Small intestine (tissue), 7 donors: ENCODE measurements around the gene SPAG16. TPM values are rescaled to one million over a fixed set of nuclear protein-coding genes. Genes with fewer than 3 reads are reported as not detected.

Experiments
- DNase-seq, 2 donors: peaks; one replicate each; pipeline versions ENCODE4 v3.0.0 to v3.0.0-alpha.2; 2013
- FAIRE-seq: peaks from 2 replicates; lab custom pipeline; 2012; peaks lifted over from hg19 to GRCh38; lab: Jason Lieb, UNC
- H3K27ac ChIP-seq, 3 donors: one replicate each; pipeline ENCODE4 v1.5.1; 2013; ENCODE audit warnings: low read length in 2 of 3, mild to moderate bottlenecking in 2 of 3, control low read depth in 1 of 3, inconsistent platforms in 1 of 3, low read depth in 1 of 3, moderate library complexity in 1 of 3
- H3K27me3 ChIP-seq, 3 donors: one replicate each; pipeline ENCODE4 v1.6.1; 2013; ENCODE audit warnings: low read length in 3 of 3, inconsistent platforms in 1 of 3; ENCODE audit not compliant: control insufficient read depth in 3 of 3, insufficient read depth in 3 of 3
- H3K36me3 ChIP-seq, 3 donors: one replicate each; pipeline ENCODE4 v1.6.1; 2013; ENCODE audit warnings: low read length in 3 of 3, inconsistent platforms in 1 of 3, low read depth in 1 of 3, mild to moderate bottlenecking in 1 of 3, moderate library complexity in 1 of 3; ENCODE audit not compliant: control insufficient read depth in 3 of 3, insufficient read depth in 2 of 3
- H3K4me1 ChIP-seq, 3 donors: one replicate each; pipeline ENCODE4 v1.6.1; 2013; ENCODE audit warnings: low read length in 2 of 3, inconsistent platforms in 1 of 3, low read depth in 1 of 3, mild to moderate bottlenecking in 1 of 3, moderate library complexity in 1 of 3; ENCODE audit not compliant: control insufficient read depth in 3 of 3, insufficient read depth in 2 of 3
- H3K4me3 ChIP-seq, 3 donors: one replicate each; pipeline ENCODE4 v1.5.1; 2013; ENCODE audit warnings: low read length in 3 of 3, control low read depth in 1 of 3, inconsistent platforms in 1 of 3, low read depth in 1 of 3, mild to moderate bottlenecking in 1 of 3, moderate library complexity in 1 of 3
- H3K9me3 ChIP-seq, 2 donors: one replicate each; pipeline ENCODE4 v1.6.1; 2013; ENCODE audit warnings: low read depth in 1 of 2, low read length in 1 of 2; ENCODE audit not compliant: control insufficient read depth in 2 of 2, insufficient read depth in 1 of 2
- WGBS, 3 donors: extraction: QIAGEN DNeasy Blood & Tissue Kit; methylation state at CpG; one replicate each; pipeline ENCODE4 v1.1.7; 2013; 5-methylcytosine and 5-hydroxymethylcytosine counted together
- polyA plus RNA-seq, 4 donors: library from polyadenylated mRNA; stranded (reverse) in 3 of 4; unstranded in 1 of 4; fragments of 200-250 nt in 3 of 4; fragments of 120-200 nt in 1 of 4; gene quantifications; one replicate each; pipeline versions ENCODE4 v1.2.1 to v1.2.3, GENCODE V29; 2013
- donor health status: healthy with polysubstance abuse.
- donor health status: control.
- donor health status: control.
- donor health status: Bipolar disorder and iron deficiency.
- donor health status: healthy.

Gene SPAG16
- polyA plus RNA-seq, 4 donors: 15.4 to 52.5 (median 18.9) TPM

- Histone ChIP-seq H3K4me1 (peaks cover 0 to 2% (median 0%) of the 10 kb centered on the region in 3 donors), H3K9me3 (no peaks in the 10 kb centered on the region), H3K4me3 (no peak overlapping the region), H3K27me3 (no peaks in the 10 kb centered on the region), H3K36me3 (no peaks in the 10 kb centered on the region), H3K27ac (no peak overlapping the region)
- FAIRE-seq (no peak), DNase-seq (no peak)
- WGBS, 3 donors: 27 to 38% (median 28%) methylated on average over 1 of the region's 1 CpG
These were observed 814.5 kb downstream of the SPAG16 start for GRCh38 chr2:214098811-214099210.

GRCh38 chr2:214100488-214100887 lies 816.2 kb downstream of the SPAG16 start:
- FAIRE-seq: no peak
- Histone ChIP-seq H3K4me1 (peaks cover 0 to 4% (median 0%) of the 10 kb centered on the region in 3 donors), H3K4me3 (no peak overlapping the region), H3K36me3 (no peaks in the 10 kb centered on the region), H3K9me3 (no peaks in the 10 kb centered on the region), H3K27ac (no peak overlapping the region), H3K27me3 (no peaks in the 10 kb centered on the region)
- WGBS, 3 donors: 79 to 85% (median 85%) methylated on average over 4 of the region's 4 CpGs
- no peak for DNase-seq

- H3K27ac ChIP-seq: no peak overlapping the region
- H3K27me3 ChIP-seq: no peaks in the 10 kb centered on the region
- peak; percentile 69 to 72 for DNase-seq
- H3K4me1 ChIP-seq: peaks cover 0 to 4% (median 0%) of the 10 kb centered on the region in 3 donors
- no peak for FAIRE-seq
- H3K9me3 ChIP-seq: no peaks in the 10 kb centered on the region
- 2 to 6% (median 3%) methylated on average over 5 of the region's 5 CpGs for WGBS, 3 donors
- H3K4me3 ChIP-seq: no peak overlapping the region
- H3K36me3 ChIP-seq: no peaks in the 10 kb centered on the region
These were observed 819.2 kb downstream of the SPAG16 start for GRCh38 chr2:214103276-214104001.

- H3K4me3 ChIP-seq: no peak overlapping the region
- DNase-seq: no peak
- FAIRE-seq: no peak
- H3K27me3 ChIP-seq: no peaks in the 10 kb centered on the region
- H3K27ac ChIP-seq: no peak overlapping the region
- WGBS, 3 donors: 80 to 94% (median 80%) methylated on average over 3 of the region's 3 CpGs
- H3K9me3 ChIP-seq: no peaks in the 10 kb centered on the region
- no peaks in the 10 kb centered on the region for H3K36me3 ChIP-seq
- peaks cover 0 to 4% (median 0%) of the 10 kb centered on the region in 3 donors for H3K4me1 ChIP-seq
These were observed 820.0 kb downstream of the SPAG16 start for GRCh38 chr2:214104219-214104618.

GRCh38 chr2:214104967-214105366 lies 820.7 kb downstream of the SPAG16 start:
- FAIRE-seq: no peak
- Histone ChIP-seq H3K4me1 (peaks cover 0 to 4% (median 0%) of the 10 kb centered on the region in 3 donors), H3K36me3 (no peaks in the 10 kb centered on the region), H3K9me3 (no peaks in the 10 kb centered on the region), H3K27me3 (no peaks in the 10 kb centered on the region), H3K4me3 (no peak overlapping the region), H3K27ac (no peak overlapping the region)
- DNase-seq: no peak
- 89 to 95% (median 93%) methylated on average over 5 of the region's 5 CpGs for WGBS, 3 donors

GRCh38 chr2:214107726-214108125 lies 823.5 kb downstream of the SPAG16 start:
- H3K36me3 ChIP-seq: no peaks in the 10 kb centered on the region
- H3K4me3 ChIP-seq: no peak overlapping the region
- H3K27ac ChIP-seq: no peak overlapping the region
- FAIRE-seq (no peak), DNase-seq (no peak)
- 74 to 89% (median 78%) methylated on average over 1 of the region's 1 CpG for WGBS, 3 donors
- no peaks in the 10 kb centered on the region for H3K27me3 ChIP-seq
- peaks cover 0 to 4% (median 0%) of the 10 kb centered on the region in 3 donors for H3K4me1 ChIP-seq
- no peaks in the 10 kb centered on the region for H3K9me3 ChIP-seq

GRCh38 chr2:214108598-214108997 lies 824.3 kb downstream of the SPAG16 start:
- no peaks in the 10 kb centered on the region for H3K9me3 ChIP-seq
- no peak overlapping the region for H3K4me3 ChIP-seq
- H3K27me3 ChIP-seq: no peaks in the 10 kb centered on the region
- peaks cover 0 to 4% (median 0%) of the 10 kb centered on the region in 3 donors for H3K4me1 ChIP-seq
- 88 to 94% (median 91%) methylated on average over 1 of the region's 1 CpG for WGBS, 3 donors
- no peak for DNase-seq
- no peak overlapping the region for H3K27ac ChIP-seq
- H3K36me3 ChIP-seq: no peaks in the 10 kb centered on the region
- FAIRE-seq: no peak

GRCh38 chr2:214117054-214117453 lies 832.8 kb downstream of the SPAG16 start:
- Histone ChIP-seq H3K27ac (no peak overlapping the region), H3K4me3 (no peak overlapping the region), H3K27me3 (no peaks in the 10 kb centered on the region), H3K9me3 (peaks cover 0 to 15% of the 10 kb centered on the region in 2 donors), H3K4me1 (no peaks in the 10 kb centered on the region), H3K36me3 (no peaks in the 10 kb centered on the region)
- DNase-seq: no peak
- FAIRE-seq: no peak

- H3K27ac ChIP-seq: no peak overlapping the region
- H3K4me1 ChIP-seq: no peaks in the 10 kb centered on the region
- H3K4me3 ChIP-seq: no peak overlapping the region
- no peaks in the 10 kb centered on the region for H3K9me3 ChIP-seq
- no peaks in the 10 kb centered on the region for H3K36me3 ChIP-seq
- FAIRE-seq (no peak), DNase-seq (no peak)
- no peaks in the 10 kb centered on the region for H3K27me3 ChIP-seq
- WGBS, 3 donors: 63 to 71% (median 68%) methylated on average over 6 of the region's 6 CpGs
These were observed 841.9 kb downstream of the SPAG16 start for GRCh38 chr2:214126135-214126534.
